Putamen (tissue), 1 donor: ENCODE measurements around the gene TGFB1I1.
A peak's percentile ranks its signal among the peaks of the same experiment; 100 is the strongest.
"Not testable (repeated sequence)": the region's sequence is repeated elsewhere in the genome, so short reads cannot be mapped to it uniquely, and the experiment has no call there.

Experiments
- DNase-seq: peaks from one replicate; pipeline ENCODE4 v3.0.0-alpha.2; 2016; ENCODE audit warnings: low spot score

The TGFB1I1 gene

DNA sequence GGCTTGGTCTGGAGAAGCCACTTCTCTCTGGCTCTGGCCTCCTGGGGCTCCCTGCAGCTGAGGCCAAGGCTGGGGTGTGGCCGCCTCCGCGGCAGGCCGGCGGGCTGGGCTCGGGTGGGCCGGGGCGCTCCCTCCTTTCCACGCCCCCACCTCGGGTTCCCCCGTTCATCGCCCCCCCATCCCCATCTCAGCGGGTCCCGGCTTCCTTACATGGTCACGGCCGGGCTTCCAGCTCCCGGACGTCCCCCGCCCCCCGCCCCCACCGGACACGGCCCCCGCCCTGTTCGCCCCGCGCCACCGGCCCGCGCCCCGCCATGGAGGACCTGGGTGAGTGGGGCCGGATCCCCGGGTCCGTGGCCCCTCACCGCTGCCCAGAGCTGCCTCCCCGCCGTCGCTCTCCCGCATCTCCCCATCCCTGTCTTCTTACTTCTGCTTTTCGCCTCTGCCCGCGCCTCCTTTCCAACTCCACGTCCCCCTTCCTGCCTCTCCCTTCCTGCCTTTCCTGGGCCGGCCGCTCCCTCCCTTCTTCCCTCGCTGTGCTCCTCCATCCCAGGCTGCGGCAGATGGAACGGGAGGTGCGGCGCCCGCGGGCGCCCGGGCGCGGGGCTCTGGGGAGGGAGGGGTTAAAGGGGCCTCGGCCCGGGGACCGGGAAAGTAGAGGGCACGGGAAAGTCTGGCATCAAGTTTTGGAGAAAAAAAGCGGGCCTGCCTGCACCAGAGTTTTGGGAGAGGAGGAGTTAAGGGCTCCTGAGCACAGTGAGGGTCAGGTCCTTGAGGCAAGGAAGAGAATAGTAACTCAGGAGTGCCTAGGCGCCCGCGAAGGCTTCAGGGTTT, at the start of gene TGFB1I1:
TSS of gene TGFB1I1 (plus strand) at position 278 of the 834 bp plus-strand sequence. CDS start at position 315, 37 bp downstream.
- DNase-seq, result no peak

DNA sequence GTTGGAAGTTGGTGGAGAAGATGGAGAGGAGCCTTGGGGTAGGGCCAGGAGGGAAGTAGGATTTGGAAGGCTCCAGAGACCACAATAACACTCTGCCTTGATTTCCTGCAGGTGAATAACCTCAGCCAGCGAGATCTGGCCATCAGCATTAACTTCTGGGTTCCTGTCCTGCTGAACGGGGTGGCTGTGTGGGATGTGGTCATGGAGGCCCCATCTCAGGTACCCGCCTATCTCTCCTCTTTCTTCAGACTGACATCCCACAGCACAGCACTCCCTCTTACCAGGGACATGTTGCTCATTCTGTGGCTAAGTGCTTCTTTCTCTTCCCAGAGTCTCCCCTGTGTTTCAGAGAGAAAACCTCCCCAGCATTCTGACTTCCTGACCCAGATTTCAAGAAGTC, 48.7 kb upstream of the TGFB1I1 start:
- DNase-seq, result no peak

DNA sequence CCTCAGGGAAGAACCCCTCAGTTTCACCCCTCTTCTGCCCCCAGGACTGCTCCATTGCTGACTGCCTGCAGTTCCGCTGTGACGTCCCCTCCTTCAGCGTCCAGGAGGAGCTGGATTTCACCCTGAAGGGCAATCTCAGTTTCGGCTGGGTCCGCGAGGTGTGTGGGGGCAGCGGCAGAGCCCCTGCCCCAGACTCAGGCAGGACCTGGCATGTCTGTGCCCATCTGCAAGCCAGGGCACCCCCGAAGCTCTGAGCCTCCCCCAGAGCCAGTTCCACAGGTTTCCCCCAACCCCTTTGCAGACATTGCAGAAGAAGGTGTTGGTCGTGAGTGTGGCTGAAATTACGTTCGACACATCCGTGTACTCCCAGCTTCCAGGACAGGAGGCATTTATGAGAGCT, 48.2 kb upstream of the TGFB1I1 start:
- no peak for DNase-seq

DNA sequence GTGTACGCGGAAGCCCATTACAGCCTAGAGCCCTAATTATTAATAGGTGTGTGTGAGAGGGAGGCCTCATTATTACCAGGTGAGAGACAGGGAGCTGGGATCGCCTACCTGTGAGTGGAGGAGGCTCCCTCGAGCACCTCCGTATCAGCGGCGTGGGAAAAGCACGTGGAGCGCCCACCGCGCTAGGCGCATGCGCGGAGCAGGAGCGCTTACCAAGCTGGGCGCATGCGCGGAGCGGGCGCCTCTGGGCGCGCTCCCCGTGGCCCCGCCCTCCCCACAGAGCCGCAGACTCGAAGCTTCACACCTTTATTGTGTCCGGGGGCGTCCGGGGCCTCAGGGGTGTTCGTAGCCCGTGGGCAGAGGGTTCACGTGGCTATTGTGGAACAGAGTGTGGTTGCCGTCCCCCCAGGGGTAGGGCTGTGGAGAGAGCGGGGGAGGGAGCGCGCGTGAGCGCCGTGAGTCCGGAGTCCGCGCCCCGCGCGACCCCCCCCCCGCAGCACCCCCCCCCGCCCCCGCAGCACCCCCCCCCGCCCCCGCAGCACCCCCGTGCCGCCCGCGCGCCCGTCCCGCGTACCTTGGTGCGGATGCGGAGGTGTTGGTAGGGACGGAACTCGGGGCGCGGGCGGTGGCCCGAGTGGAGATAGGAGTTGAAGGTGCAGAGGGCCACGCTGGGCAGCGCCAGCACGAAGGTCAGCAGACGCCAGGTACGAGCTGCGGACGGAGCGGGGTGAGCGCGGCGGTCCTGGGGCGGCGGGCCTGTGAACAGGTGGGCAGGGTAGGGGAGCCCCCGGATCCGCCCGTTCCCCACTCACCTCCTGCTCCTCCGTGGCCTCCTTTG, 44.3 kb upstream of the TGFB1I1 start:
- peak; percentile 65 for DNase-seq

DNA sequence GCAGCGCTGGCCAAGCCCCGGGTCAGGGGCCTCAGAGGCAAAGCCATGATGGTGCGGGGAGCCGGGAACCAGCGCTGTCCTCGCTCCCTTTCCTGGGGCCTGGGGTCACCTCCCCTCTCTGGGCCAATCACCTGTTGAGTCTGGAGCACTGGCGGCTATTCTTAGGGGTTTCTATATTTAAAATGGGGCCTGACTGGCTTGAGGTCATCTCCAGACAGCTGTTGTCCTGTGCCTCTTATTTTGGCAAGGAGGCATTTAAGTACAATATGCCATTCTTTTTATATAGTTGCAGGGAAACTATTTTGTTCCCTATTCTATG, 43.7 kb upstream of the TGFB1I1 start, which contains the start of gene COX6A2:
TSS of gene COX6A2 (minus strand) at position 82 of the 319 bp plus-strand sequence. CDS start at position 47, 35 bp downstream.
- no peak for DNase-seq

DNA sequence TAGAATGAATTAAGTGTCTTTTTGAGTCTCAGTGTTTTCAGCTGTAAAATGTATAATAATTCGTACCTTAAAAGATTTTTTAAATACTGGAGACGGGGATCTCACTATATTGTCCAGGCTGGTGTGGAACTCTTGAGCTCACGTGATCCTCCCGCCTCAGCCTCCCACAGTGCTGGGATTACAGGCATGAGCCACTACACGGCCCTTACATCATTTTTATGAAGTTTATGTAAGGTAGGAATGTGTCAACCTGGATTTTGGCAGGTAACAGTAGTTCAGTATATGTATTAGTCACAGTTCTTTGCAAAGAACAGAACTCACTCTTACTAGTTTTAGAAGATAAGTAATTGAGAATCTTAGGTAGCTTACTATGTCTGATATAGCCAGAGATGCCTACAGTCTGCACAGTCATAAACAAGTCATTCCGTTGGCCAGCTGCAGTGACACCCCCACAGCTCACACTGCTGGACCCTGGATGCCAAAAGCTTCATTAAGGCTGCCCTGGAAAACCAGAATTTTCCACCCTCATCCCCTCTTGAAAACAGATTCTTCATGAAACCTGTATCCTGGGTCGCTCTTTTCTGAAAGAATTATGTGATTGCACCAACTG, 43.2 kb upstream of the TGFB1I1 start:
- peak; percentile 29 for DNase-seq

DNA sequence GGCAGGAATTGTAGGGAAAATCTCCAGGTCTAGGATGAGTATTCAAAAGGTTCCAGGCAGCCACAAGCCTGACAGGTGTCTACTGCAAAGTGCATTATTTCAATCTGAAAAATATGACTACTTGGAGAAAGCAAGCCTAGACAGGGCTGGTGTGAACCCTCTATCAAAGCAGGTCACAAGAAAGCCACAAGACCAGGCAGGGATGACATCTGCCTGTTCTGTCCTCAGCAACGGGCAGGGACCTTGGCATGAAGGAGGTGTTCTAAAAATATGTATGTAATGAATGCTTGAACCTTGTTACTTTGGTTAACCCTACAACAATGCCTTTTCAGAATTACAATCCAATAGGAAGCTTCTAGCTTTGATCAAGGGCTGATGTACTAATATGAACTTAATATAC, 42.6 kb upstream of the TGFB1I1 start:
- no peak for DNase-seq

DNA sequence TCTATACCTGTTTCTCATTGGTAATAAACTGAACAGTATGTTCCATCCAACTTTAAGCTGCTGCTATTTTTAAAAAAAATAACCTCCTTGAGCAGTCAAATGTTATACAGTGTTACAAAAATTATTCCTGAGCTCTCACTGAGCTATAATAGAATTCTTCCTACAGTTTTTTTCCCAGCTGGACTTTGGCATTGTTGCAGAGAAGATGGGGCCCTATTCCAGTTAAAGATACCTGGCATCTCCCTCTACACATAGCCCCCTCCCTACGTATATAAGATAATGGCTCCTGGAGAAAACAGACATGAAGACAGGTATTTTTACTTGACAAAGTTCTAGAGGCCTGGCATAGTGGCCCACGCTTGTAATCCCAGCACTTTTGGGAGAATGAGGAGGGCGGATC, 42.2 kb upstream of the TGFB1I1 start:
- DNase-seq, result no peak

DNA sequence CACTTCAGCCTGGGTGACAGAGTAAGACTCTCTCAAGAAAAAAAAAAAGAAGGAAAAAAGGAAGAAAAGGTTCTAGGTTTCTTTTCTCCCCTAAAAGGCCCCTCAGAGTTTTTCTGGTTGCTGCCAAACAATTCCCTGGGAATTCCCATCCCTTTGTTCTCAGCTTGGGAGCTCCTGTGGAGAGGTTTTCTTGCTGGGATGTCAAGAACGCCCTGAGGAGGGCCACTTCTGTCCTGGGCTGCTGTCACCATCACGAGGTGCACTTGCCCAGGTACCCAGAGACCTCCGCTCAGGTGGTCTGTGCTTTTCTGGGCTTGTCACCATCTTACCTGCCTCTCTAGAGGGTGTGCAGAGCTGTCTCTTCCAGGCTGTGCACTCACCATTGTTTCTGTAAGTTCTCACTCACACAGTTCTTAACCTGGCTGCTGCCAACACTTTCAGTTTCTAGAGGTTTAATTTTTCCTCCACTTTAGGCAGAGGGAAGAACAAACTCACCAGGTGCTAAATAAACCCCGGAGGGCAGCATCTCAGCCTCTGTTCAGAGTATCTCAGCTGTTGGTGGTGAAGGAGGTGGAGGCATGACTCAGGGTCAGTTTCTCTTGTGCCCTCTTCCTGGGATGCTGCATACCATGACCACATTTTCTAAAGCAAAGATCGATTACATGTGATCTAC, 41.4 kb upstream of the TGFB1I1 start:
- no peak for DNase-seq

DNA sequence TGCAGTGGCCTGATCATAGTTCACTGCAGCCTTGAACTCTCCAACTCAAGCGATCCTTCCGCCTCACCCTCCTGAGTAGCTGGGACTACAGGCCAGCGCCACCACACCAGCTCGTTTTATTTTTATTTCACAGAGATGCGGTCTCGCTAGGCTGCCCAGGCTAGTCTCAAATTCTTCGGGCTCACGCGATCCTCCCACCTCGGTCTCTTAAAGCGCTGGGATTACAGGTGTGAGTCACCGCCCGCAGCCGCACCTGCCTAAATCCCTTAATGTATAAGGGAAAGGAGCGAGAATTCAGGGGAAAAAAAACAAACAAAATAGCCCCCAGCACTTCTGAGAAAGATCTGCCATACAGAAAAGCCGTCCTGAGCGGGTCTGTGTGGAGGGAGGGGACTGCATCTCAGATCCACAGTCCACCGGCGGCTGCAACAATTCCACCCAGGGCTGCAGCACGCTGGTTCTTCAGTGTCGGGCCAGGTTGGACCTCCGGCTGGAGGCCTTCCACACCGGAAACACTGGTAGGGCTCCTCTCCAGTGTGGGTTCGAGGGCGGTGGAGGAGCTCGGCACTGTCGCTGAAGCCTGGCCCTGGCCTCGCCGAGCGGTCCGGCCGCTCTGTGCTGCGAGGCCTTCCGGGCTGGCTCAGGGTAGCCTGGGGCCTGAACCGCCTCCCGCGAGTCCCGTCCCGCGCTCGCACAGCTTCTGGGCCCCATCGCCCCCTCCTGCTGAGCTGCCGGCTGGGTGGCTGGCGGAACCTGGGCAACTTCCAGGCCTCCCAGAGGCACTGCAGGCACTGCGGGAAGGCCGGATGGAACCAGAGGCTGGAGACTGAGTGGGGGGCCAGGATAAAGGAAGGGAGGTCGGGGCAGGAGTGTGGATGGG, 36.4 kb upstream of the TGFB1I1 start:
- DNase-seq, result no peak

DNA sequence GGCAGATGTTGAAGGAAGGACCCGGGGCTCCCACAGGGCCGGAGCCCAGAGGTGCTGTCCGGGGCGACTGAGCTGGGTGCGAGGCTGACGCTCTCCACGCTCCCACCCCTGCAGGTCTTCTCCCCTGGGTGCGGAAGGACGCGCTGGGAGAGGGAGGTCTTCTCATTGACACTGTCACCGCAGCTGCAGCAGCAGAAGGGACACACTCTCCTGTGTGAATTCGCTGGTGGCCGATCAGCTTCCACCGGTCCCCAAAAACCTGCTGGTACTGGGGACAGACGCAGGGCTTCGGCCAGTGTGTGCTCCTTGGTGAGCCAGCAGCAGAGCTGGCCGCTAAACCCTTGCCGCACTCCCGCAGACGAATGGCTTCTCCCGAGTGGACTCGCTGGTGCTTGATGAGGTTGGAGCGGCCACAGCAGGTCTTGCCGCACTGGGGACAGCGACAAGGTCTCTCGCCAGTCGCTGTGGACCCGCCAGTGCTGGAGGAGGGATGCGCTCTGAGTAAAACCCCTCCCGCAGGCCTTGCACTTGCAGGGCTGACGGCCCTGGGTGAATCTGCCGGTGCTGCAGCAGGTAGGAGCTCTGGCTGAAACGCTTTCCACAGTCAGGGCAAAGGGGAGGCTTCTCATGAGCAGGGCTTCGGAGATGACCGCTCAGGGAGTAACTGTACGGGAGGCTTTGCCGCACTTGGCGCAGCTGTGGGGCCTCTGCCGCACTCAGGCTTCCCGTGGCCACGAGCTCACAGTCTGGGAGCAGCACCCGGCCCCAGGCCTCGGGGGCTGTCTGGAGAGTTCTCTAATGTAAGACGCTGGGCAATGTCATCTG, 35.5 kb upstream of the TGFB1I1 start:
- no peak for DNase-seq

DNA sequence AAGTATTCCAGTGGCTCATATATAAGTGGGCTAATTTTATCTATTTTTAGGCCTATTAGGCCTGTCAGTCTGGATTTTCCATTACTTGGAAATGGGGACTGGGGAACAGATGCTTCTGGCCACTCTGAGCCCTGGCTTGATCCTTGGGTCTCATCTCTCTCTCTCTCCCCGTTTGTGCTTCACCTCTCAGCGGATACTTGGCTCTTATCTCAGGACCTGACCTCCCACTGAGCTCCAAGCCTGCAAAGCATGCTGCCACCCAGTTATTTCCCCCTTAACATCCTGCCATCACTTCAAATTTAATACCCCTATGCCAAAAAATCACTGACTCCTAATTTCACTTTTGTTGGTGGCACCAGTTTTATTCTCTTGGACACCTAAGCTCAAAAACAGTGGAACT, 33.5 kb upstream of the TGFB1I1 start:
- no peak for DNase-seq

DNA sequence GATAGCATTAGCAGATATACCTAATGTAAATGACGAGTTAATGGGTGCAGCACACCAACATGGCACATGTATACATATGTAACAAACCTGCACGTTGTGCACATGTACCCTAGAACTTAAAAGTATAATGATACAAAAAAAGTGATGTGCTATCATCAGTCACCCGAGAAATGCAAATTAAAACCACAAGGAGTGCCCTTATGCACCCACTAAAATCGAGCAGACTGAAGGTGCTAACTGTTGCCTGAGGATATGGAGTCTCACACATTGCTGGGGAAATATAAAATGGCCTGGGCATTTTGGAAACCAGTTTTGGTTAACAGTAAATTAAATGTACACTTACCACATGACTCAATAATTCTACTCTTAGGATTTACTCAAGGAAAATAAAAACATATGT, 32.9 kb upstream of the TGFB1I1 start:
- DNase-seq, result not testable (repeated sequence)

DNA sequence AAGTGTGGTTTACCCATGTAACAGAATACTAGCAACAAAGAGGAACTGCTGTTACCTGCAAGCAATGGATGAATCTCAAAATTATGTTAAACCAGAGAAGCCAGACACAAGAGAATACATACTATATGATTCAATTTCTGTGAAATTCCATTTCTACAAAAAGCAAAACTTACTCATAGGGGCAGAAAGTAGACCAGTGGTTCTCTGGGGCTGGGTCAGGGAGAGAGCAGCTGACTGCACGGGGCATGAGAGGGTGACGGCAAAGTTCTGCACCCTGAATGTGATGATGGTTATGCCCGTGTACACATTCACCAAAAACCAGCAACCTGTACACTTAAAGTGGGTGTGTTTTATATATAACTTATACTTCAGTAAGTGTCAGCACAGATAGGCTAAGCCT, 32.4 kb upstream of the TGFB1I1 start:
- no peak for DNase-seq

DNA sequence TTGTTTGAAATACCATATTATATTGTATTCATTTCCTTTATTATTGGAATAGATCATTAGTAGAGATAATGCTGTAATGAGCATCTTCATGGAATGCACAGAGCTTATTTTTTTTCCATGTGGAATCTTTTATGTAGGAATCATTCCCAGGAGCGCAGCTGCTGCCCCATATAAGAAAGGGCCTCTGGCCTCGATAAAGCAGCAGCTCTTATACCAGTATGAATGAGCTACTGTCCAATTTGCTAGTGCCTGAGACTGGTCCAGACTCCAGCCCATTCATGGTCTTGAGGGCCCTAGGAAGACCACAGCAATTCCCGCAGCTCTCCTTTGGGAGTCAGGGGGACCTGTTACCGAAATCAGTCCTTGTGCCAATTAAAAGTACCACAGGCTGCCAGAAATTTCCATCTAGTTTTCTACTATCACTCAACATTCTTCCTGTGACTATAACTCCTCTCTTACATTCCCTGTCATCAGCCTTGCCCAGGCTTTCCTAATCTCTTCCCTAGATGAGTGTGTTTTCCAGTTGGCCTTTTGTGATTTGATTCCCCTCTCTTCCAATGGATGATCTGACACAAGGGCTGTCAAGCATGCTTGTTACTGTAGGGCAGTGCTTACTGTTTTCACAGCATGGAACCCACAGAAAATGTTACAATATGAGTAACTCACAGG, 31.3 kb upstream of the TGFB1I1 start:
- DNase-seq, result no peak

DNA sequence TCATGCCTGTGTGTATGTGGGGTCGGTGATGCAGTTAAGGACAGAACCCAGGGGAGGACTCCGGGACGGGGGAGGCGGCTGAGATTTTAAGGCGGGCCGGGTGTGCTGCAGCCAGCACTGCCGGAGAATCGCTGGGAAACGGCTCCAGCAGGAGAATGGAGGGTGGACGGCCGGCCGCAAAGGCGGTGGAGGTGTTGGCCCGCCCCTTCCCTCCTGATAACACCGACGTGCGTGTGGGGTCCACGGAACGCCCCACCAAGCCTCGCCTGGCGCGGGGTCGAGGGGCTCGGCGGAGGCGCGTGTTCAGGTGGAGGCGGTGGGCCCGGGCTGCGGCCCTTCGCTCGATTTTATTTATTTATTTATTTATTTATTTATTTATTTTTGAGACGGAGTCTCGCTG, 30.0 kb upstream of the TGFB1I1 start:
- no peak for DNase-seq

DNA sequence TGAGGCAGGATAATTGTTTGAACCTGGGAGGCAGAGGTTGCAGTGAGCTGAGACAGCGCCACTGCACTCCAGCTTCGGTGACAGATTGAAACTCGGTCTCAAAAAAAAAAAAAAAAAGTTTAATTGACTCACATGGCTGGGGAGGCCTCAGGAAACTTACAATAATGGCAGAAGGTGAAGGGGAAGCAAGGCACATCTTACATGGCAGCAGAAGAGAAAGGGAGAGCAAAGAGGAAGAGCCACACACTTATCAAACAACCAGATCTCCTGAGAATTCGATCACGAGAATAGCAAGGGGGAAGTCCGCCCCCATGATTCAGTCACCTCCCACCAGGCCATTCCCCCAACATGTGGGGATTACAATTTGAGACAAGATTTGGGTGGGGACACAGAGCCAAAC, 26.0 kb upstream of the TGFB1I1 start:
- DNase-seq, result not testable (repeated sequence)

DNA sequence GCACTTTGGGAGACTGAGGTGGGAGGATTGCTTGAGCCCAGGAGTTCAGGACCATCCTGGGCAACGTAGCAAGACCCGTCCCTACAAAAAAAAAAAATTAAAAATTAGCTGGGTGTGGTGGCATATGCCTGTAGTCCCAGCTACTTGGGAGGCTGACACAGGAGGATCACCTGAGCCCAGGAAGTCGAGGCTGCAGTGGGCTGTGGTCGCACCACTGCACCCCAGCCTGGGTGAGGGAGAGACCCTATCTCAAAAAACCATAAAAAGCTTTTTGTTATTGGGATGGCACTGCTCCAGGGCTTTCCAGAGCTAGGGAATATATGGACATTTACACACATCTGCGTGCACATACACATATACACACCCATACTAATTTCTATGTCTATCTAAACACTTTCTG, 20.8 kb upstream of the TGFB1I1 start:
- DNase-seq, result no peak

DNA sequence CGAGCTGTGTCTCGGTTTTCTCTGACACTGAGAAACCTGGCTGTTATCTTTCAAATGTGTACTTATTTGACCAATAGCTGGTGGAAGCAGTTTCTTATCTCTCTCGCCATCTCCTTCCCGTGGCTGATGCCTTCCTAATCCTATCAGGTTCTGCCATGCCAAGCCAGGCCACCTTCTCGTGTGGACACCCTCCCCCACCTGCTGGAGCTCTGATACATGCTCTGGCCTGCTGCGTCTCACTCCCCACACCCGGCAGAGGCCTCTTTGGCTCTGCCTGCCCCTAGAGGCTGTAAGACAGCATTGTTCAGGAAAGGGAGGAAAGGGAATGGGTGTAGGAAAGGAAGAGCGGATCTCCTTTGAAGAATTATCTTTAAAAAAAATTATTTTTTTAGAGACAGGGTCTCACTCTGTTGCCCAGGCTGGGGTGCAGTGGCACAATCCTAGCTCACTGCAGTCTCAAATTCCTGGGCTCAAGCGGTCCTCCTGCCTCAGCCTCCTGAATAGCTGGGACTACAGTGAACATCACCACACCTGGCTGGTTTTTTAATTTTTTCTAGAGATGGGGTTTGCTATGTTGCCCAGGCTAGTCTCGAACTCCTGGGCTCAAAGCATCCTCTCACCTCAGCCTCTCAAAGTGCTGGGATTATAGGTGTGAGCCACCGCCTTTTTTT, 20.1 kb upstream of the TGFB1I1 start:
- no peak for DNase-seq
